MM.1S (cell line): ENCODE results near the gene HNF1A.

ENCODE experiments used
- CTCF ChIP-seq: fragments of 300-600 bp; sonication (generic); IDR thresholded peaks from 2 replicates; pipeline ENCODE4 v1.5.1; 2016; ENCODE audit warnings: antibody characterized with exemption, low read length, mixed read lengths
- EZH2 ChIP-seq: fragments of 300-600 bp; sonication (generic); optimal IDR thresholded peaks from 2 replicates; pipeline ENCODE3; 2017; ENCODE audit warnings: low read depth, mild to moderate bottlenecking, antibody characterized with exemption, low read length, mixed read lengths
- EZH2phosphoT487 ChIP-seq: fragments of 300-600 bp; sonication (generic); IDR thresholded peaks from 2 replicates; pipeline ENCODE4 v1.6.1; 2018; ENCODE audit warnings: antibody characterized with exemption, low read length

GRCh38 chr12:120984351-120984898 lies 6.1 kb downstream of the HNF1A start:
- TF ChIP-seq CTCF = no peak
- no peak for TF ChIP-seq EZH2
- no peak for TF ChIP-seq EZH2phosphoT487
